Activated naive CD8-positive, alpha-beta T cell treated with anti-CD3 and anti-CD28 coated beads, Interleukin-2, amount 50 U/mL, for 16 hours (primary cell): ENCODE data around the gene RFPL2.
"Not testable (repeated sequence)": the region's sequence is repeated elsewhere in the genome, so short reads cannot be mapped to it uniquely, and the experiment has no call there.

Source experiments
- DNase-seq: peaks from one replicate; pipeline ENCODE4 v3.0.0-alpha.2; 2020; ENCODE audit warnings: low read depth, low spot score

Gene RFPL2

GRCh38 chr22:32205974-32206773, 1.3 kb upstream of the RFPL2 start:
- no peak for DNase-seq

- DNase-seq = no peak
Observed at GRCh38 chr22:32204040-32204855, 625 bp downstream of the RFPL2 start.

DNA sequence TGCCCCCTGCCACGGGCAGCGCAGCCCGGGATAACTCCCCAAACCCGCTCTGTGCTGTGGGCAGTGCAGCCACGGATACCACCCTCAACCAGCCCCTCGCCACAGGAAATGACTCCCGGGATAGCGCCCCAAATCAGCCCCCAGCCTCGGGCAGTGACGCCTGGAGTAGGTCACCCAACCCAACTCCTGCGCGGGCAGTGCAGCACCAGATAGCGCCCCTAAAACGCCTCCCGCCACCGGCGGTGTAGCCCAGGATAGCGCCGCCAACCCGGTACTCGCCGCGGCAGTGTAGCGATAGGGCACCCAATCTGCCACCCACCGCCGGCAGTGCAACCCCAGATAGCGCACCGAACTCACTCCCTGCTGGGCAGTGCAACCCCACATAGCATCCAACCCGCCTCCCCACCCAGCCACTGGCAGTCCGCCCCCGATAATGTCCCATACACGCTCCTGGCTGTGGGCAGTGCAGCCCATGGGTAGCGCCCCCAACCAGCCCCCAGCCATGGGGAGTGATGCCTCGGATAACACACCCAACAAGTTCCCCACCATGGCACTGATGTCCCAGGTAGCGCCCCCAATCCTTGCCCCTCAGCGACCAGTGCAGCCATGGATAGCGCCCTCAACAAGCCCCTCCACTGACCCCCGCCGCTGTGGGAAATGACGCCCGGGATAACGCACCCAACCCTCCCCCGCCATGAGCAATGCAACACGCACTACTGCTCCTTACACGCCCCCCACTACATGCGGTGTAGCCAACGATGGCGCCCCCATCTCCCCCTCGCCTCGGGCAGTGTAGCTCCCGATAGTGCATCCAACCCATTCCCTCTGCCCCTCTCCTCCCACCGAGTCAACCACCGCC, 1.5 kb downstream of the RFPL2 start:
- no peak for DNase-seq

DNA sequence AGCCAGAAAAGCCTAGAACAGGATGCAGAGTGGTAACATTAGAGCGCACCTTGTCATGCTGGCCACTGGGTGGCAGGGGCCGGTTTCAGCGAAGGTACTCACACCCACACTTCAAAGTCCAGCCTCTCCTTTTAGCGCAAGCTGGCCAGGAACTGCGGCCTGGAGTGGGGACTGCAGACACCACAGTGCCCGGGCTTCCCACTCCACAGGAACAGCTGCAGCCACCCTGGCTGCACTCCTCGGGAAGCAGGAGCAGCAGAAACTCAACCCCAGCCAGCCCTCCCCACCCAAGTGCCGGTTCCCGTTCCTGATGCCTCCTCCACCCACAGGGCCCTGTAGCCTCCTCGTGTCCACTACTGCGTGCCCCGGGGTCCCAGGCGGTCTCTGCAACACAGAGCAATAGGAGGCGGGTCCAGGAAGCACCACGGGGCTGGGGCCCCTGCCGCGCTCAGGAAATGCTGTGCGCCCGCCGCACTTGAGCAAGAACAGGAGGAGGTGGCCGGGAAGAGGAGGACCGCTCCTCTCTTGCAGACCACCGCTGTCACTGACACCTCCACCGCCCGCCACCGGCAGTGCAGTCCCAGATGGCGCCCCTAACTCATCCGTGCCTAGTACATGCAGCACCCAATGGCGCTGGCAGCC, 2.2 kb downstream of the RFPL2 start:
- no peak for DNase-seq

DNA sequence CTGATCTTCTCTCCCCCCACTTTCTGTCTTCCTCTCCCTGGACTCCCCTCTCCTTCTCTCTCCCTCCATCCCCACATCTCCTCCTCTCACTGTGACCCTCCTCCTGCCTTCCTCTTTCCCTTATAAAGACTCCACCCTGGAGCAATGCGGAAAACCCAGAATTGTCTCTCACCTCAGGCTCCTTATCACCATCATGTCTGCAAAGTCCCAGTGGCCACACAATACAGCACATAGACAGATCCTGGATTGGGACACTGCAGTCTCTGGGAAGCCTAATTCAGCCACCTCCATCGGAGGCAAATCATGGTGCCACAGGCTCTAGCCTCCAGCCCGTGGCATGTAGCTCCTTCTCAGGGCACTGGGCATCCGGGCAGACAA, 2.7 kb downstream of the RFPL2 start:
- no peak for DNase-seq

GRCh38 chr22:32200752-32201151, 4.1 kb downstream of the RFPL2 start:
- DNase-seq = no peak

- DNase-seq = no peak
Observed at GRCh38 chr22:32199961-32200360, 4.9 kb downstream of the RFPL2 start.

DNA sequence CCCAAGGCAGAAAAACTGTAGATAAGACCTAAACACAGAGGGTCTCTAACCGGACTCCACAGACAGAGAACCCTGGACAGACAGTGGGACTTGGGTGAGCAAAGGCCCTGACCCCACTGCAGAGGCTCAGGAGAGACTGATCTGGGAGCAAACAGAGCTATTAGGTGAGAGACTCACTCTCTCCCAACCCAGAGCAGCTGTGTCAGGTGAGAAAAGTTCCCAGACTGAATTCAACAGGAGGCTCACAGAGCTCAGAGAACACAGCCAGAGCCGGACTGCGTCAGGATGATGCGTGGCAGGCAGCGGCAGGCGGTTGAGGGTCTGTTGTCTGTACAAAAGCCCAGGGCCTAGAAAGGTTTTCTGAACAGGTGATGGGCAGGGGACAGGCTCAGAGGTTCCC, 5.5 kb downstream of the RFPL2 start:
- no peak for DNase-seq

DNA sequence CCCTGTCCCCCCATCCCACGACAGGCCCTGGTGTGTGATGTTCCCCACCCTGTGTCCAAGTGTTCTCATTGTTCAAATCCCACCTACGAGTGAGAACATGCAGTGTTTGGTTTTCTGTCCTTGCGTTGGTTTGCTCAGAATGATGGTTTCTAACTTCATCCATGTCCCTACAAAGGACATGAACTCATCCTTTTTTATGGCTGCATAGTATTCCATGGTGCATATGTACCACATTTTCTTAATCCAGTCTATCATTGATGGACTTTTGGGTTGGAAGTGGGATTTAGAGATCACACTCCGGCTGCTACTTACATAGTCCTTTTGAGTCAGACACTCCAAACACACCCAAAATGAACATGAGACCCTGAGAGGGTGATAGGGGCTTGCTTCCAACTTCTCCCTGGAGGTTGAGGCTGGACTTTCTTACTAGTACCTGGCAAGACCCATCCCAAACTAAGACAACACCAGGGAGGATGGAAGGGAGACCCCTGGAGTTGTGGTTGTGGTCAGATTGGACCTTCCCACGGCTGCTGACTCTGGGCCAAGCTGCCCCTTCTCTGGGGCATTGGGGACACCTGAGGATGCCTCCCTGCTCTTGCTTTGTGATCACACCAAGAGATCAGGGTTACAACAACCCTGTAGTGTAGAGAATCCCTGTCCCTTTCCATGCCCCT, 7.2 kb downstream of the RFPL2 start:
- DNase-seq = not testable (repeated sequence)

GRCh38 chr22:32195900-32196299, 9.0 kb downstream of the RFPL2 start:
- not testable (repeated sequence) for DNase-seq

DNA sequence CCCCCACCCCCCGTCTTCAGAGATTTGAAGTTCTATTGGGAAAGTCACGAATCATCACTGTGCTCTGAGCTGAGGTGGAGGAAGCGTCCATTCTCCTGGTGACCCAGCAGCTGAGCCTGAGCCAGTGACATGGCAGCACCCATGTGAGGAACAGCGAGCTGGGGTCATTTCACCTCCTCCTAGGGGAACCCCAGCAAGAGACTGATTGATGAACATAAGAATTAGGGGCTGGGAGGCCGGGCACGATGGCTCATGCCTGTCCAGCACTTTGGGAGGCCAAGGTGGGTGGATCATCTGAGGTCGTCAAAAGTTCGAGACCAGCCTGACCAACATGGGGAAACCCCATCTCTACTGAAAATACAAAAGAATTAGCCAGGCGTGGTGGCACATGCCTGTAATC, 11.5 kb downstream of the RFPL2 start:
- not testable (repeated sequence) for DNase-seq

DNA sequence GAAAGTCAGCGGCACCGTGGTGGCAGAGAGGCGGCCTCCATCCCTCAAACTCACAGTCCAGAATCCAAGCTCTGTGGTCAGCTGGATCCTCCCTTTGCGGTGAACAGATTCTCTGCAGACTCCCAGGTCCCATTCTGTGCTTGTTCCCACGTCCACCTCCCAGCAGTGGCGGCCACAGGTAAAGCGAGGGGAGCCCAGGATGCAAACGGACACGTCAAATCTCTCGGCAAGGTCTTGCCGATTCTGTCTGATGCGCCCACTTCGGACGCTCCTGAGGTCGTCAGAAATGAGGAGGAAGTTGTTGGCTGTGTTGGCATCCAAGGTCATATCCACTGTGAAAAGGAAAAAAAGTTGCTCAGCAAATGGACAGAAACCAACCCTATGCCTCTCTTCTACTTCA, 13.9 kb downstream of the RFPL2 start:
- not testable (repeated sequence) for DNase-seq

- no peak for DNase-seq
Observed at GRCh38 chr22:32185821-32186220, 19.1 kb downstream of the RFPL2 start.

GRCh38 chr22:32183625-32184024, 21.2 kb downstream of the RFPL2 start:
- no peak for DNase-seq

- no peak for DNase-seq
Observed at GRCh38 chr22:32181043-32181442, 23.8 kb downstream of the RFPL2 start.

- DNase-seq = no peak
Observed at GRCh38 chr22:32177221-32177765, 27.6 kb downstream of the RFPL2 start.

- DNase-seq = no peak
Observed at GRCh38 chr22:32175683-32176644, 28.9 kb downstream of the RFPL2 start.

DNA sequence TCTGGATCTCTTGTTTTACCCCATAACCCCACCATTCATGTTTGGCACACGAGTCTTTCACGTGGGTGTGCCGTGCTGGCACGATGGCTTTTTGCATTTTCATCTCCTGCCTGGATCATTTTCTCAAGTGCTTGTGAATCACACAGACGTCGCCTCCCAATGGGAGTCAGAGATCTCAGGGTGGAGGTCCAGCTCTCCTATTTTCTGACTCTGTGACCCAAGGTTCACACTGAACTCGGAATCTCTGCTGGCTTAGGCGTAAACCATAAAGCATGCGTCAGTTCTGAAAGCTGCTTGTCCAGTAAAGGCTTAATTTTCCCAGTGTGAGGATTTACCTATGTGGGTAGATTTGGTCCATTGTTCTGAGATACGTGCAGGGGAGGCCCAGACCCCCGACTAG, 29.8 kb downstream of the RFPL2 start:
- DNase-seq = no peak

DNA sequence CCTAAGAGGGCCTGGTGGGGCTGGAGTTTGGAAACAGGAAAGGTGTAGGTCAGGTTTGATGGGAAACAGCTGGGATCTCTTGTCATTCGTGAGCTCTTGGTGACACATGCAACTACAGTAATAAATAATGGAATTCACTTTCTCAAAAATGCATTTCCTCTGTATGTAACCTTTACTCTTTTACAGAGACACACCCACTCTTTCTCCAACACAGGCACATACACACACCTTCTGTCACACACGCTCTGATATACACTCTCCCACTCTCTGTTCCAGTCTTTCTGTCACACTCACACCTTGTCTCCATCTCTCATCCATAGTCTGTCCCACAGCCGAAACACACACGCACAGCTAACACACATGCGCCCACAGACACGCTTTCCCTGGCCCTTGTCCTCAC, 39.2 kb downstream of the RFPL2 start:
- DNase-seq = no peak
